ENCODE data around the gene SPRR3.
A peak's percentile ranks its signal among the peaks of the same experiment; 100 is the strongest.
"Not testable (repeated sequence)": the region's sequence is repeated elsewhere in the genome, so short reads cannot be mapped to it uniquely, and the experiment has no call there.

The SPRR3 gene

DNA sequence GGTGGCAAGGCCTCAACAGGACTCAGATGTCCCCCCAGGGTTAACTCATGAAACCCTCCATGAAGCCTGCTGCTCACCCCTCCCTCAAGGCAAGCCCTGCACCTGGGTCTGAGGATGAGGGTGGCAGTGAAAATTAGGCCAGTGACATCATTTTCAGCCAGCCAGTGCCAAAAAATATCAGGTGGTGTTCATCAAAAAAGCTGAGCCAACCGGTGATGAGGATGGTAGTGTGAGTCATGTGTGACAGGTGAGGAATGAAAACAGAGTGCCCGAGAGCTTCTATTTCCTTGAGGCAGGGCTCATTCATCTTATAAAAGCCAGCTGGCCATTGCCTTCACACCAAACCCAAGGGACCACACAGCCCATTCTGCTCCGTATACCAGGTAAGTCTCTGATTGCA, 17.8 kb upstream of the SPRR3 start, which contains the start of gene SPRR1A:
TSS of gene SPRR1A (plus strand) at position 339 of the 400 bp plus-strand sequence. CDS start 1,150 bp downstream, outside the sequence.
- peak; percentile 1 for DNase-seq (ENCODE audit: low spot score)

DNA sequence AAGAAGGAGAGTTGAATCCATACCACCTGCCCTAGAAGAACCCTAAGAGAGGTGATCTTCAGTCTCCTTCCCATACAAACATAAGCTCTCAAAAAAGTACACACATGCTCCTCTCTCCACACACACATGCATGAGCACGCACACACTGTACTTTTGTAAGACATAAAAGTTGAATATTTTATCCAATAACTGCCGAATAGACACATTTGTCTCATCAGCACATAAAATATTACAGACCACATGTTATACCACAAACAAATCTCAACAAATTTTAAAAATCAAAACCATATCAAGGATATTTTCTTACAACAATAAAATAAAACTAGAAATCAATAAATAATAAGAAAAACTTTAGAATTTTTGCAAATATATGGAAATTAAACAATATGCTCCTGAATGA, 15.0 kb upstream of the SPRR3 start:
- DNase-seq (ENCODE audit: low spot score) = no peak

GRCh38 chr1:152993186-152993585, 8.4 kb upstream of the SPRR3 start:
- DNase-seq (ENCODE audit: low spot score) = no peak

DNA sequence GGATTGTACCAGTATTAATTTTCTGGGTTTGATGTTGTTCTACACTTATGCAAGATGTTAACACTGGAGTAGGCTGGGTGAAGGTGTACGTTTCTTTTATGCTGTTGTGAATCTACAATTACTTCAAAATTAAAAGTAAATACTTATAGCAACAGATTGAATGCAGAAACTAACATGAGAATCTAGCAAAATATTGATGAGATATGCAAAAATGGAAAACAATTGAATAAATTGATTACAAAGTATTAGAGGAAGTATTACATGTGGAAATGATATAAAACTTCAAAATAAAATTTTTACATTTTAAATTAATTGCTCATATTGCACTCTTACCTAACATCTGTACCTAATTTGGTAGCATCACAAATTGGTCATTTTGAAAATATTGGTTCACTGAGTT, 5.7 kb upstream of the SPRR3 start:
- DNase-seq (ENCODE audit: low spot score) = no peak

GRCh38 chr1:152996633-152997400, 4.7 kb upstream of the SPRR3 start:
- DNase-seq (ENCODE audit: low spot score) = no peak

GRCh38 chr1:152997901-152998300, 3.6 kb upstream of the SPRR3 start:
- no peak for DNase-seq (ENCODE audit: low spot score)

DNA sequence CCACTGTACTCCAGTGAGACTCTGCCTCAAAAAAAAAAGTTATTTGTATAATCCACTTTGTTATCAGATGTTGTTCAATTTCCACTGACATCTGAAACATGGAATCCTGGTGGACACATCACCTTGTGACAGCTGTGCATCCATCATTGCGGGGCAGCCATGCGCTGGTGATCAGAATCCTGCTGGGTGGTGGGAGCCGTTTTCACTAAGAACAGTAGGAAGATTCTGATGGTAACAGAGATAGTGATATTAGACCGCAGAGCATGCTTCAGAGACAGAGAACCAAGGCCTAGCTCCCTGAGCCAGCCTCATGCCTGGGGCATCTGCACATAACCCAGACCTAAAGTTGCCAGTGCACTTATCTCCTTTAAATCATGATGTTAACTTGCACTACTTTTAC, 3.1 kb upstream of the SPRR3 start:
- DNase-seq (ENCODE audit: low spot score) = no peak

DNA sequence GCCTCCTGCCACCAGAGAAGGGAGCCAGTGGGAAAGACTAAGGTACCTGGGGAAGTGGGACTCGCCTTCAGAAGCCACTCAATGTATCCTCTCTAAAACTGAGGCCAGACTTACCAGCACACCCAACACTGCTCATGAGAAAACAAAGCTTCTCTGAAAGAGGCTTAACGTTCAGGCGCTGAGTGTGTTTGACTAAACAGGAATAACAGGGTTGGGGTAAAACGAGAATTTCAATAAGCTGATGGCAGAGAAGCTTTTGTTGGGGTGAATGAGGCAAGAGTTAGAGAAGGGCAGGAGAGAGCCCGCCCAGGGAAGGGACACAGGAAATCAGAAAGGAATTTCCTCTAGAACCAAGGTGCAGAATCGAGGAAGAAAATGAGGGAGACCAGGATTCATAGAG, 1.7 kb upstream of the SPRR3 start:
- no peak for DNase-seq (ENCODE audit: low spot score)

DNA sequence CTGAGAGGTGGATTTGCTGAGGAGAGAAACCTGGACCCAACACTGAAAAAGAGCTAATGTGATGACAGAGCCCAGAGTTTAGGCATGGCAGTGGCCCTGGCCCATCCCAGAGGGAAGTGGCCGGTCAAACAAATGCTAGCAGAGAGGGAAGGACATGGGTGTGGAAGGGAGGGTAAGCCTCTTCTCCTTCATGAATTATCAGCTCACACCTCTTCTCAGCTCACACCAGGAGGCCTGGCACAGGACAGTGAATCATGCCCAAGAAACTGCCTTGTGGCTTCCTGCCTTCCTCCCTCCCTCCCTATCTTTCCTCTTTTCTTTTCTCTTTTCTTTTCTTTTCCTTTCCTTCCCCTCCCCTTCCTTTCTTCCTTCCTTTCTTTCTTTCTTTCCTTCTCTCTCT, 1.3 kb upstream of the SPRR3 start:
- DNase-seq (ENCODE audit: low spot score) = peak; percentile 22

DNA sequence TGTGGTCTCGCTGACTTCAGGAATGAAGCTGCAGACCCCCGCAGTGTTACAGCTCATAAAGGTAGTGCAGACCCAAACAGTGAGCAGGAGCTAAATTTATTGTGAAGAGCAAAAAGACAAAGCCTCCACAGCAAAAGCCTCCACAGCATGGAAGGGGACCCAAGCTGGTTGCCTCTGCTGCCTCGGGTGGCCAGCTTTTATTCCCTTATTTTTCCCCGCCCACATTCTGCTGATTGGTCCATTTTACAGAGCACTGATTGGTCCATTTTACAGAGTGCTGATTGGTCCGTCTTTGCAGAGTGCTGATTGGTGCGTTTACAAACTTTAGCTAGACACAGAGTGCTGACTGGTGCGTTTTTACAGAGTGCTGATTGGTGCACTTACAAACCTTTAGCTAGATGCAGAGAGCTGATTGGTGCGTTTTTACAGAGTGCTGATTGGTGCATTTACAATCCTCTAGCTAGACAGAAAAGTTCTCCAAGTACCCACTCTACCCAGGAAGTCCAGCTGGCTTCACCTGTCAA, 9.7 kb downstream of the SPRR3 start:
- not testable (repeated sequence) for DNase-seq (ENCODE audit: low spot score)

- not testable (repeated sequence) for DNase-seq (ENCODE audit: low spot score)
These were observed 20.3 kb downstream of the SPRR3 start for GRCh38 chr1:153021829-153022228.

GRCh38 chr1:153022340-153022739, 20.8 kb downstream of the SPRR3 start:
- not testable (repeated sequence) for DNase-seq (ENCODE audit: low spot score)

GRCh38 chr1:153023109-153023508, 21.6 kb downstream of the SPRR3 start:
- no peak for DNase-seq (ENCODE audit: low spot score)

DNA sequence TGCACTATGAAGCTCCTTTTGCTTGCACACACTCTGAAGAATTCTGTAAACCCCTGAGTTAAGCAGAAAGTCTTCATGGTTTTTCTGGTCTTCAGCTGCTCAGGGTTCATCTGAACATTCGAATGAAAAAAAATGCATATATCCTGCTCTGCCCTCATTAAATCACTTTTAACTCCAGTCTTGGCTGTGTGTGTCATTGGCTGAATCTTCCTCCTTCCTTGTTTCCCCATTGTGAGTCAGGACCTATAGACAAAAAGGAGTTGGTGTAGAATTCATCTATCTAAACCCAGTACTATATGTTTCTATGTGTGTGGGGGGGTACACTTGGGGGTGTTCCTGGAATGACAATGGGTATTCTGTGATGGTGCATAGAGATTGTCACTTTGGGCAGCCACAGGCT, 22.9 kb downstream of the SPRR3 start:
- no peak for DNase-seq (ENCODE audit: low spot score)

DNA sequence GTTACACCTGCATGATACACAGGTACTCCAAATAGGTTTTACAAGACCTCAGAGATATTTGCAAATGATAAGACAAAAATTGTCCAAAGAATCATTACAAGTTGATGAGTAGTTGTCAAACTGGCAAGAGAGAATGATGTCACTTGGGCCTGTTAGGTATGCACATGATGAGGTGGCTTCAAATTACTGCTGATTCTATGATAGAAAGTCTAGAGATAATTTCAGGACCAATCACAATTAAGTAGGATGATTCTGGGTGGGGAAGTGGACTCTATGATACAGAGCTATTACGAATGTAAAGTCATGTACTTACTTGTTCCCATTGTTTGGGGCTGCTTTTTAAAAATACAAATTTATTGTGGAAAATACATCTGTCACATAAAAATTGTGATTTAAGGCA, 24.2 kb downstream of the SPRR3 start:
- no peak for DNase-seq (ENCODE audit: low spot score)

DNA sequence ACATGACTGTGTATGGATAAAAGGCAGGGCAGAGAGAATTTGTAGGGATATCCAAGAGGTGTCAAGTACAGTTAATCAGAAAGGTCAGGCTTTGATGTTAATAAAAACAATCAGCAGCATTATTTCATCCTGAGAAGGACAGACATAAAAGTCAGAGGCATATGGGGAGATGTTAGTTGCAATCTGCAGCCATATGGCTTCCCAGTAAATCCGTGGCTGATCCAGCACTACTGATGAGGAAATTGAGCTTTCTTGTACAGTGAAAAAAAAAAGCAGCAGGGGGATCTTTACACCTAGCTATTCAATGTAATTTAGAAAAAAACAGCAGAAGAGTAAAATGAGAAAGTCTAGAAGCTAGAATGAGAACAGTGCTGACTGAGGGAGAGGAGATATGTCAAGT, 27.2 kb downstream of the SPRR3 start:
- DNase-seq (ENCODE audit: low spot score) = no peak

GRCh38 chr1:153030895-153031294, 29.3 kb downstream of the SPRR3 start, which contains the start of gene SPRR1B:
Gene SPRR1B, plus strand, starts transcription at chr1:153031203. Its CDS starts 1,143 bp downstream, at chr1:153032346.
- DNase-seq (ENCODE audit: low spot score) = no peak

DNA sequence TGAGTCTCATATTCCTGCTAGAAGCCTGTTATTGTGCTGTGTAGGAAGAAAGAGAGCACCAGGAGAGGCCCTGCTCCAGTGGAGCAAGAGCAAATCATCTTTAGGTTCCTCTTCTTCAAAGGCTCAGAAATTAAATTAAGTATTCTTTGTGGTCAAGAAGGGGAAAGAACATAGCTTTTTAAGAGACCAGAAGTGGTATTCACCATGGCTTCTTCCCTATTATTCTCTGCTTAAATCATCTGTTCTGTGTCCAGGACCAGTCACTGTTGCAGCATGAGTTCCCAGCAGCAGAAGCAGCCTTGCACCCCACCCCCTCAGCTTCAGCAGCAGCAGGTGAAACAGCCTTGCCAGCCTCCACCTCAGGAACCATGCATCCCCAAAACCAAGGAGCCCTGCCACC, 30.5 kb downstream of the SPRR3 start:
- no peak for DNase-seq (ENCODE audit: low spot score)

DNA sequence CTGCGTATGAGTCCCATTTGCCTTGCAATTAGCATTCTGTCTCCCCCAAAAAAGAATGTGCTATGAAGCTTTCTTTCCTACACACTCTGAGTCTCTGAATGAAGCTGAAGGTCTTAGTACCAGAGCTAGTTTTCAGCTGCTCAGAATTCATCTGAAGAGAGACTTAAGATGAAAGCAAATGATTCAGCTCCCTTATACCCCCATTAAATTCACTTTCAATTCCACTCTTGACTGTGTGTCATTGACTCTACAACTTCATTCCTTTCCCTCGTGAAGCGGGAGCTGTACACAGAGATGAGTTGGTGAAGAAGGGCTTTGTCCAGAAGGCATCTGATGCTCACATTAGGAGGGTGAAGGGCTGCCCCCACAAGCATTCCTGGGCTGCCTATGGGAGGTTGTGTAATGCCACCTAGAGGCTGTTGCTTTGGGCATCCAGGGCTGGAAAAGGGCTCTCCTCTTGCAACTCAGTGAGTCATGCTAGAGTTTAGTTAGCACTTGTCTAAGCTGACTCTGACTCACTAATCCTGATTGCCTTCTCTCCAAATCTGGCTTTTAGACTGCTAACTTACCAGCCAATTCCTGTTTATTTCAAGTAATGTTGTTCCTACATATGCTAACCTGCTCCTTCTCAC, 31.2 kb downstream of the SPRR3 start:
- DNase-seq (ENCODE audit: low spot score) = peak; percentile 36

DNA sequence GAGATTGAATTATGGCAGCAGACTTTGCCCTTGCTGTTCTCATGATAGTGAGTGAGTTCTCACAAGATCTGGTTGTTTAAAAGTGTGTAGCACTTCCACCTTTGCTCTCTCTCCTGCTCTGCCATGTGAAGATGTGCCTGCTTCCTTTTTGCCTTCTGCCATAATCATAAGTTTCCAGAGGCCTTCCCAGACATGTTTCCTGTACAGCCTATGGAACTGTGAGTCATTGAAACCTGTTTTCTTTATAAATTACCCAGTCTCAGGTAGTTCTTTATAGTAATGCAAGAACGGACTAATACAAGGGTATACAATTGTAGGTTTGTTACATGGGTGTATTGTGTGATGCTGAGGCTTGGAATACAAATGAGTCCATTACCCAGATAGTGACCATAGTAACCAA, 33.7 kb downstream of the SPRR3 start:
- DNase-seq (ENCODE audit: low spot score) = no peak

GRCh38 chr1:153040950-153041631, 39.5 kb downstream of the SPRR3 start, which contains the start of gene SPRR2D:
Gene SPRR2D, minus strand, starts transcription at chr1:153041120. Its CDS starts 774 bp downstream, at chr1:153040346.
- no peak for DNase-seq (ENCODE audit: low spot score)

DNA sequence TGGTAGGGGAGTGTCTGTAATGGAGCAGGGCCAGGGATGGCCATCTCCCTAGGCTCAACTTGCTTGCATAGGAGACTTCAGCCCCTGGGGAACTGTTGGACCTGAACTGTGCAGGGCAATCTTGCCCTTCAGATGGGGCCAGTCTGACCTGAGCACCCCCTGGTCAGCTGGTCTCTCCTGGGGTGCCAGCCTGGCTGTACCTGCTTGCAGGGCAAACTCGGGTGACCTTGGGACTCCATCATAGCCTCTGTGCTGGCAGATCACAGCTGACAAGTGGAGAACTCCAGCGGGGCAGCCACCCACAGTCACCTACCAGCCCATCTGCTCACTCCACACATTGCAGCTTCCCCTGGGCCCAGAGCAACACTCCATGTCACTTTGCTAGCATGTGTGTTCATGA, 47.7 kb downstream of the SPRR3 start:
- no peak for DNase-seq (ENCODE audit: low spot score)
